Esophagus (tissue), 2 donors: Measurements from ENCODE around the gene CEBPB. TPM values are rescaled to one million over a fixed set of nuclear protein-coding genes. Genes with fewer than 3 reads are reported as not detected.
"Not testable (repeated sequence)": the region's sequence is repeated elsewhere in the genome, so short reads cannot be mapped to it uniquely, and the experiment has no call there.

Experiments used
- H3K27ac ChIP-seq, 2 donors: one replicate each; pipeline ENCODE4 v1.5.1; 2013; ENCODE audit warnings: low read depth in 2 of 2, mild to moderate bottlenecking in 2 of 2, inconsistent platforms in 1 of 2, low read length in 1 of 2, moderate library complexity in 1 of 2
- H3K27me3 ChIP-seq, 2 donors: one replicate each; pipeline ENCODE4 v1.6.1; 2013; ENCODE audit warnings: low read length in 2 of 2, control low read depth in 1 of 2, mild to moderate bottlenecking in 1 of 2; ENCODE audit not compliant: insufficient read depth in 2 of 2, control insufficient read depth in 1 of 2
- H3K36me3 ChIP-seq, 2 donors: one replicate each; pipeline ENCODE4 v1.6.1; 2013; ENCODE audit warnings: low read length in 1 of 2; ENCODE audit not compliant: control insufficient read depth in 2 of 2, insufficient read depth in 2 of 2
- H3K4me1 ChIP-seq, 2 donors: one replicate each; pipeline ENCODE4 v1.6.1; 2013; ENCODE audit warnings: low read length in 1 of 2; ENCODE audit not compliant: control insufficient read depth in 2 of 2, insufficient read depth in 2 of 2
- H3K4me3 ChIP-seq, 2 donors: one replicate each; pipeline ENCODE4 v1.5.1; 2013; ENCODE audit warnings: low read length in 2 of 2, mild to moderate bottlenecking in 2 of 2, low read depth in 1 of 2, moderate library complexity in 1 of 2
- H3K9me3 ChIP-seq, 2 donors: one replicate each; pipeline ENCODE4 v1.6.1; 2013; ENCODE audit warnings: mild to moderate bottlenecking in 2 of 2, low read depth in 1 of 2, low read length in 1 of 2, moderate library complexity in 1 of 2; ENCODE audit not compliant: control insufficient read depth in 2 of 2, insufficient read depth in 1 of 2
- WGBS, 2 donors: extraction: QIAGEN DNeasy Blood & Tissue Kit; methylation state at CpG; one replicate each; pipeline ENCODE4 v1.1.7; 2013; 5-methylcytosine and 5-hydroxymethylcytosine counted together
- polyA plus RNA-seq, 2 donors: library from polyadenylated mRNA; stranded (reverse); fragments of 200-250 nt; gene quantifications; one replicate each; pipeline ENCODE4 v1.2.3, GENCODE V29; 2013
- donor health status: healthy with polysubstance abuse.
- donor health status: Bipolar disorder and iron deficiency.

The CEBPB gene
- polyA plus RNA-seq, 2 donors, result 6.9 to 19.6 TPM

GRCh38 chr20:50197463-50198179 lies 7.0 kb downstream of the CEBPB start:
- Histone ChIP-seq H3K4me1 (peaks cover 0 to 19% of the 10 kb centered on the region in 2 donors), H3K36me3 (peaks cover 4 to 13% of the 10 kb centered on the region in 2 donors), H3K9me3 (no peaks in the 10 kb centered on the region), H3K4me3 (no peak overlapping the region), H3K27ac (no peak overlapping the region), H3K27me3 (no peaks in the 10 kb centered on the region)
- 78 to 82% methylated on average over 10 of the region's 10 CpGs for WGBS, 2 donors

GRCh38 chr20:50198180-50198666 lies 7.6 kb downstream of the CEBPB start:
- 56 to 63% methylated on average over 10 to 11 of the region's 11 CpGs for WGBS, 2 donors
- no peak overlapping the region for H3K27ac ChIP-seq

GRCh38 chr20:50198716-50199115 lies 8.1 kb downstream of the CEBPB start:
- H3K27me3 ChIP-seq, result no peaks in the 10 kb centered on the region
- H3K4me1 ChIP-seq, result peaks cover 0 to 12% of the 10 kb centered on the region in 2 donors
- no peak overlapping the region for H3K27ac ChIP-seq
- H3K36me3 ChIP-seq, result peaks cover 4 to 9% of the 10 kb centered on the region in 2 donors
- 89 to 100% methylated on average over 1 of the region's 1 CpG for WGBS, 2 donors
- H3K9me3 ChIP-seq, result no peaks in the 10 kb centered on the region
- H3K4me3 ChIP-seq, result no peak overlapping the region

More at GRCh38 chr20:50198180-50198666, 7.6 kb downstream of the CEBPB start:
- no peaks in the 10 kb centered on the region for H3K9me3 ChIP-seq
- H3K4me3 ChIP-seq, result no peak overlapping the region
- H3K4me1 ChIP-seq, result peaks cover 0 to 17% of the 10 kb centered on the region in 2 donors
- H3K27me3 ChIP-seq, result no peaks in the 10 kb centered on the region
- H3K36me3 ChIP-seq, result peaks cover 4 to 13% of the 10 kb centered on the region in 2 donors

GRCh38 chr20:50199703-50200102 lies 9.1 kb downstream of the CEBPB start:
- WGBS, 2 donors, result 84 to 86% methylated on average over 4 of the region's 4 CpGs
- Histone ChIP-seq H3K9me3 (peaks cover 0 to 2% of the 10 kb centered on the region in 2 donors), H3K27me3 (no peaks in the 10 kb centered on the region), H3K36me3 (no peaks in the 10 kb centered on the region), H3K4me3 (no peak overlapping the region), H3K4me1 (peaks cover 0 to 4% of the 10 kb centered on the region in 2 donors), H3K27ac (no peak overlapping the region)

GRCh38 chr20:50200482-50201104 lies 10.0 kb downstream of the CEBPB start:
- Histone ChIP-seq H3K4me1 (no peaks in the 10 kb centered on the region), H3K36me3 (no peaks in the 10 kb centered on the region), H3K27me3 (no peaks in the 10 kb centered on the region), H3K27ac (no peak overlapping the region), H3K9me3 (peaks cover 0 to 2% of the 10 kb centered on the region in 2 donors), H3K4me3 (no peak overlapping the region)
- WGBS, 2 donors, result 83 to 91% methylated on average over 6 of the region's 6 CpGs

- not testable (repeated sequence) for H3K9me3 ChIP-seq, H3K27ac ChIP-seq, H3K36me3 ChIP-seq, H3K4me1 ChIP-seq, H3K27me3 ChIP-seq, H3K4me3 ChIP-seq
- WGBS, 2 donors, result 95 to 97% methylated on average over 7 of the region's 7 CpGs
Measured at GRCh38 chr20:50201710-50202109, 11.1 kb downstream of the CEBPB start.

- Histone ChIP-seq H3K4me1 (no peaks in the 10 kb centered on the region), H3K27me3 (no peaks in the 10 kb centered on the region), H3K4me3 (no peak overlapping the region), H3K27ac (no peak overlapping the region), H3K36me3 (no peaks in the 10 kb centered on the region), H3K9me3 (peaks cover 0 to 2% of the 10 kb centered on the region in 2 donors)
- 85 to 86% methylated on average over 5 of the region's 5 CpGs for WGBS, 2 donors
Measured at GRCh38 chr20:50202677-50203076, 12.0 kb downstream of the CEBPB start.

GRCh38 chr20:50203951-50204937 lies 13.6 kb downstream of the CEBPB start:
- Histone ChIP-seq H3K9me3 (peaks cover 0 to 2% of the 10 kb centered on the region in 2 donors), H3K36me3 (no peaks in the 10 kb centered on the region), H3K4me1 (no peaks in the 10 kb centered on the region), H3K4me3 (no peak overlapping the region), H3K27ac (no peak overlapping the region), H3K27me3 (no peaks in the 10 kb centered on the region)
- WGBS, 2 donors, result 94 to 96% methylated on average over 5 of the region's 5 CpGs

- no peaks in the 10 kb centered on the region for H3K4me1 ChIP-seq
- 44 to 53% methylated on average over 1 of the region's 1 CpG for WGBS, 2 donors
- no peak overlapping the region for H3K4me3 ChIP-seq
- no peaks in the 10 kb centered on the region for H3K36me3 ChIP-seq
- H3K9me3 ChIP-seq, result peaks cover 0 to 2% of the 10 kb centered on the region in 2 donors
- H3K27me3 ChIP-seq, result no peaks in the 10 kb centered on the region
- no peak overlapping the region for H3K27ac ChIP-seq
Measured at GRCh38 chr20:50207026-50207425, 16.4 kb downstream of the CEBPB start.
